WTC11 (cell line): ENCODE measurements around the gene SRGAP1. TPM values are rescaled to one million over a fixed set of nuclear protein-coding genes. Genes with fewer than 3 reads are reported as not detected.
A peak's percentile ranks its signal among the peaks of the same experiment; 100 is the strongest.
"Not testable (repeated sequence)": the region's sequence is repeated elsewhere in the genome, so short reads cannot be mapped to it uniquely, and the experiment has no call there.

Source experiments
- ATAC-seq: fragments of 200-7000 bp; cut with Tn5 transposase; 2 replicates; pipeline ENCODE4 v1.10.0; 2021; ENCODE audit warnings: mild to moderate bottlenecking, moderate library complexity
- CTCF ChIA-PET: fragments of 300-600 bp; sonication (Branson Sonifier 250); formaldehyde crosslinking; loops from one replicate; lab custom pipeline; 2021; ENCODE audit warnings: antibody characterized with exemption; lab: Charles Lee
- POLR2A ChIA-PET: fragments of 350-600 bp; sonication (Branson Sonifier 250); formaldehyde crosslinking; loops from one replicate; lab custom pipeline; 2021; ENCODE audit warnings: antibody characterized with exemption; lab: Charles Lee
- DNase-seq: peaks from one replicate; pipeline ENCODE4 v3.0.0; 2021; ENCODE audit warnings: low spot score
- H3K27ac Mint-ChIP-seq: 2 replicates; pipeline ENCODE4 v1.8.0; 2021; ENCODE audit warnings: mixed read lengths
- H3K27me3 Mint-ChIP-seq: 2 replicates; pipeline ENCODE4 v1.8.0; 2021; ENCODE audit warnings: low read depth, mild to moderate bottlenecking, moderate library complexity, mixed read lengths
- H3K36me3 Mint-ChIP-seq: 2 replicates; pipeline ENCODE4 v1.8.0; 2021; ENCODE audit warnings: mixed read lengths
- H3K4me1 Mint-ChIP-seq: 2 replicates; pipeline ENCODE4 v1.8.0; 2022; ENCODE audit warnings: mixed read lengths
- H3K4me3 Mint-ChIP-seq: 2 replicates; pipeline ENCODE4 v1.8.0; 2021; ENCODE audit warnings: mild to moderate bottlenecking, moderate library complexity, mixed read lengths
- H3K9me3 Mint-ChIP-seq: 2 replicates; pipeline ENCODE4 v1.8.0; 2021; ENCODE audit warnings: mixed read lengths
- ATF2 ChIP-seq: sonication (generic); formaldehyde crosslinking; IDR thresholded peaks from 2 replicates; pipeline ENCODE4 v1.8.1; 2022; ENCODE audit warnings: low read depth, missing genetic modification reagents, borderline replicate concordance
- CREM ChIP-seq: sonication (generic); formaldehyde crosslinking; IDR thresholded peaks from 2 replicates; pipeline ENCODE4 v1.8.1; 2022; ENCODE audit warnings: mild to moderate bottlenecking, missing genetic modification reagents, moderate library complexity
- ETV6 ChIP-seq: sonication (generic); formaldehyde crosslinking; IDR thresholded peaks from 2 replicates; pipeline ENCODE4 v1.8.1; 2022; ENCODE audit warnings: mild to moderate bottlenecking, missing genetic modification reagents
- GTF2I ChIP-seq: fragments of 250-450 bp; sonication (Bioruptor Pico); conservative IDR thresholded peaks from 2 replicates; pipeline ENCODE4 v1.4.0; 2021; ENCODE audit warnings: mild to moderate bottlenecking
- HMGXB4 ChIP-seq: sonication (generic); formaldehyde crosslinking; IDR thresholded peaks from 2 replicates; pipeline ENCODE4 v1.8.1; 2023; ENCODE audit warnings: mild to moderate bottlenecking, moderate library complexity, missing genetic modification reagents
- NFATC4 ChIP-seq: fragments of 250-450 bp; sonication (Bioruptor Pico); IDR thresholded peaks from 2 replicates; pipeline ENCODE4 v1.9.0; 2021; ENCODE audit warnings: mild to moderate bottlenecking
- OVOL2 ChIP-seq: fragments of 250-450 bp; sonication (Bioruptor Pico); IDR thresholded peaks from 2 replicates; pipeline ENCODE4 v1.9.0; 2021; ENCODE audit warnings: mild to moderate bottlenecking, borderline replicate concordance
- PRRX2 ChIP-seq: fragments of 250-450 bp; sonication (Bioruptor Pico); IDR thresholded peaks from 2 replicates; pipeline ENCODE4 v1.8.0; 2021; ENCODE audit warnings: mild to moderate bottlenecking
- SOX15 ChIP-seq: fragments of 250-450 bp; sonication (Bioruptor Pico); IDR thresholded peaks from 2 replicates; pipeline ENCODE4 v1.9.0; 2021; ENCODE audit warnings: mild to moderate bottlenecking
- TEAD1 ChIP-seq: sonication (generic); formaldehyde crosslinking; IDR thresholded peaks from 2 replicates; pipeline ENCODE4 v1.8.0; 2022; ENCODE audit warnings: mild to moderate bottlenecking, missing genetic modification reagents
- TP53 ChIP-seq: sonication (generic); formaldehyde crosslinking; IDR thresholded peaks from 2 replicates; pipeline ENCODE4 v1.8.1; 2023; ENCODE audit warnings: mild to moderate bottlenecking, missing genetic modification reagents
- ZBTB21 ChIP-seq: sonication (generic); formaldehyde crosslinking; IDR thresholded peaks from 2 replicates; pipeline ENCODE4 v1.8.1; 2023; ENCODE audit warnings: mild to moderate bottlenecking, missing genetic modification reagents, borderline replicate concordance
- ZBTB43 ChIP-seq: sonication (generic); formaldehyde crosslinking; IDR thresholded peaks from 2 replicates; pipeline ENCODE4 v1.8.1; 2023; ENCODE audit warnings: mild to moderate bottlenecking, missing genetic modification reagents
- ZNF232 ChIP-seq: sonication (generic); formaldehyde crosslinking; IDR thresholded peaks from 2 replicates; pipeline ENCODE4 v1.8.0; 2022; ENCODE audit warnings: mild to moderate bottlenecking, missing genetic modification reagents
- ZNF281 ChIP-seq: sonication (generic); formaldehyde crosslinking; IDR thresholded peaks from 2 replicates; pipeline ENCODE4 v1.8.0; 2023; ENCODE audit warnings: mild to moderate bottlenecking, missing genetic modification reagents
- ZNF512 ChIP-seq: sonication (generic); formaldehyde crosslinking; IDR thresholded peaks from 2 replicates; pipeline ENCODE4 v1.8.1; 2022; ENCODE audit warnings: missing genetic modification reagents, borderline replicate concordance
- ZNF671 ChIP-seq: fragments of 250-450 bp; sonication (Bioruptor Pico); IDR thresholded peaks from 2 replicates; pipeline ENCODE4 v1.8.0; 2021; ENCODE audit warnings: mild to moderate bottlenecking
- total RNA-seq: library from RNA; stranded (reverse); gene quantifications from 3 replicates; pipeline ENCODE4 v1.2.3, GENCODE V29; 2021
- TF ChIP-seq, protein P1 (sequence below): sonication (generic); formaldehyde crosslinking; conservative IDR thresholded peaks from 2 replicates; pipeline ENCODE4 v1.8.1; 2022; ENCODE audit warnings: mild to moderate bottlenecking, missing genetic modification reagents

The SRGAP1 gene
- total RNA-seq, 1 experiment from 2014 or later = 10.3 TPM

DNA sequence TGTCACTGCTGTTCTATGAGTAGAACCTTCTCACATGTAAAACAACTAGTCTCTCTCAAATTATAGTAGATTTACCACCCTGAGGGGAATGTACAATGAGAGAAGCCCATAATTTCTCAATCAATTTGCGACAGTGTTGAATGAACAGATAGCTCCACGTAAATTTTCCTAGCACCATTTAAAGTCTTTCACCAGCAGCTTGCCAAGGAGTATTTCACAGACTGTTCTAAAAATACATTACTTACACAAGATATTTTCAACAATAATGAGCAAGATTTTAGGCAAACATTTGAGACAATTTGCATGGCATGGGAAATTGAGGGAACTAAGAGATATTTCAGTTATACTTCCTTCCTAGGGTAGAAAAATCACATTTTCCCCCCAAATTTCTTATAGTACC lies 226.0 kb downstream of the SRGAP1 start (continued):
- TF ChIP-seq ZNF281 (CRISPR knock-in tag) (no peak), ZNF512 (CRISPR knock-in tag) (no peak), HMGXB4 (CRISPR knock-in tag) (no peak), ZNF671 (CRISPR knock-in tag) (no peak), TP53 (no peak), ZNF232 (CRISPR knock-in tag) (no peak), OVOL2 (no peak), CREM (CRISPR knock-in tag) (no peak), ETV6 (CRISPR knock-in tag) (no peak)

- ATAC-seq (no peak), DNase-seq (no peak)
- ChIA-PET POLR2A (no interaction called here), CTCF (no interaction called here)
- H3K4me3 Mint-ChIP-seq = no peak overlapping the region
- no peak overlapping the region for H3K27ac Mint-ChIP-seq
- peaks cover 7% of the 10 kb centered on the region for H3K4me1 Mint-ChIP-seq
- H3K27me3 Mint-ChIP-seq = no peaks in the 10 kb centered on the region
- peaks cover 38% of the 10 kb centered on the region for H3K36me3 Mint-ChIP-seq
- TF ChIP-seq SOX15 = no peak
- H3K9me3 Mint-ChIP-seq = peaks cover 27% of the 10 kb centered on the region
These were observed 228.5 kb downstream of the SRGAP1 start for GRCh38 chr12:64072916-64073575.

DNA sequence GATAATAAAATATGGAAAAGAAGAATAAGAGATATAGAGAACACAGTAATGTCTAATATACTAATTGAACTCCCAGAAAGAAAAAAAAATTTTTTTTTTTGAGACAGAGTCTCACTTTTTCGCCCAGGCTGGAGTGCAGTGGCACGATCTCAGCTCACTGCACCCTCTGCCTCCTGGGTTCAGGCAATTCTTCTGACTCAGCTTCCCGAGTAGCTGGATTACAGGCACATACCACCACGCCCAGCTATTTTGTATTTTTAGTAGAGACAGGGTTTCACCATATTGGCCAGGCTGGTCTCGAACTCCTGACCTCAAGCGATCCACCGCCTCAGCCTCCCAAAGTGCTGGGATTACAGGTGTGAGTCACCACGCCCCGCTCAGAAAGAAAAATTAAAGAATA lies 232.1 kb downstream of the SRGAP1 start:
- peaks cover 27% of the 10 kb centered on the region for H3K9me3 Mint-ChIP-seq
- H3K4me1 Mint-ChIP-seq = peaks cover 30% of the 10 kb centered on the region
- ATAC-seq, H3K27me3 Mint-ChIP-seq, POLR2A ChIA-PET, DNase-seq, H3K27ac Mint-ChIP-seq, CTCF ChIA-PET, H3K4me3 Mint-ChIP-seq: not testable (repeated sequence)
- H3K36me3 Mint-ChIP-seq = peaks cover 43% of the 10 kb centered on the region

- ATAC-seq (peak; percentile 46), DNase-seq (no peak)
- Mint-ChIP-seq H3K4me3 (no peak overlapping the region), H3K27ac (0 out of 2 replicates have a peak overlapping the region, but pooled peaks have one; percentile 2), H3K9me3 (peaks cover 27% of the 10 kb centered on the region), H3K36me3 (peaks cover 35% of the 10 kb centered on the region), H3K4me1 (peaks cover 33% of the 10 kb centered on the region), H3K27me3 (no peaks in the 10 kb centered on the region)
- POLR2A ChIA-PET = no interaction called here
- CTCF ChIA-PET = no interaction called here
- TF ChIP-seq ZBTB43 (CRISPR knock-in tag) (no peak), PRRX2 (no peak), ATF2 (CRISPR knock-in tag) (no peak), NFATC4 (CRISPR knock-in tag) (no peak), TEAD1 (CRISPR knock-in tag) (no peak), TP53 (no peak), ZNF281 (CRISPR knock-in tag) (no peak), ZBTB21 (no peak), ETV6 (CRISPR knock-in tag) (no peak), GTF2I (no peak)
- TF ChIP-seq, protein P1, sequence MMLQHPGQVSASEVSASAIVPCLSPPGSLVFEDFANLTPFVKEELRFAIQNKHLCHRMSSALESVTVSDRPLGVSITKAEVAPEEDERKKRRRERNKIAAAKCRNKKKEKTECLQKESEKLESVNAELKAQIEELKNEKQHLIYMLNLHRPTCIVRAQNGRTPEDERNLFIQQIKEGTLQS (CRISPR knock-in tag) = no peak
These were observed 233.4 kb downstream of the SRGAP1 start for GRCh38 chr12:64077922-64078321.
